ENCODE measurements around the gene GIMAP7.
"Not testable (repeated sequence)": the region's sequence is repeated elsewhere in the genome, so short reads cannot be mapped to it uniquely, and the experiment has no call there.

GIMAP7 gene

DNA sequence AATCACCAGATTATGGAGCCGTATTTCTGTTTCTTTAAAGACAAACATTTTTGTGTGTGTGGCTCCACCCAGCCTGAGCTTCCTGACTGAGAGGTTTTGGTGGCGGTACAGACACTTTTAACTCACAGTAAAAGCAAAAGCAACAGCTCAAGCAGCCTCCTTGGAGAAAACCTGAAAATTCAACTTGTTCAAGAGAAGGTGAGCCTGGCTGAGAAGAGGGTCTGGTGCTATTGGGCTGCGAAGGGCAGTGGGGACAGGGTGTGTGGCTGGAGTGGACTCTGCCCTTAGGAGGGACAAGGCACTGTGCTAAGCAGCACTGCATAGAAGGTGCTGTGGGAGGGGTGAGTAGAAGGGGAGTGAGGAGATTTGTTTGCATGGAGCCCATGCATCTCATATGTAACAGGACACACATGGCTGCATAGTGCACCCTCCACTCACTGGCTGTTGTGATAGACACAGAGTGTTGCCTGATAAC is at the start of gene GIMAP7:
Gene GIMAP7 (plus strand): TSS at position 125 of the 475 bp plus-strand sequence. CDS start 5,103 bp downstream, outside the sequence.
- no peak for DNase-seq (ENCODE audit: low read depth, low spot score)

DNA sequence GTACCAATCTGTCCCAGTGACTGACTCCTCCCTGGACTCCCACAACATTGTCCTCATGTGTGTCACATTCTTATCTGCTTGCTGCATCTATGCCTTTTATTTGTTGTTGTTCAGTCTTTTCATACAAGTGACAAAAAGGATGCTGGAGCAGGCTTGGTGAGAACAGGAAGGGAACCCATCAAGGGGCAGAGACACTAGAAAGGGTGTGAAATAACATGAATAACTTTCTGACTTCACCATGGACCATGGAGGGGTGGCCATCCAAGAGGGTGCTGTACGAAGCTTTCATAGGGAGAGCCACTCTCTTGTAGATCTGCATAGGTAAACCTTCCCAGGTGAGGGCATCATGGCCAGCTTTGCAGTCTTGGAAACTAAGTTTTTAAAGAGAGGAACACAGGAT is 49.7 kb upstream of the GIMAP7 start:
- DNase-seq (ENCODE audit: low read depth, low spot score), result no peak

GRCh38 chr7:150465414-150465813 is 49.3 kb upstream of the GIMAP7 start:
- DNase-seq (ENCODE audit: low read depth, low spot score), result no peak

- DNase-seq (ENCODE audit: low read depth, low spot score), result no peak
Observed at GRCh38 chr7:150466477-150466876, 48.2 kb upstream of the GIMAP7 start.

- no peak for DNase-seq (ENCODE audit: low read depth, low spot score)
Observed at GRCh38 chr7:150468241-150468640, 46.4 kb upstream of the GIMAP7 start.

DNA sequence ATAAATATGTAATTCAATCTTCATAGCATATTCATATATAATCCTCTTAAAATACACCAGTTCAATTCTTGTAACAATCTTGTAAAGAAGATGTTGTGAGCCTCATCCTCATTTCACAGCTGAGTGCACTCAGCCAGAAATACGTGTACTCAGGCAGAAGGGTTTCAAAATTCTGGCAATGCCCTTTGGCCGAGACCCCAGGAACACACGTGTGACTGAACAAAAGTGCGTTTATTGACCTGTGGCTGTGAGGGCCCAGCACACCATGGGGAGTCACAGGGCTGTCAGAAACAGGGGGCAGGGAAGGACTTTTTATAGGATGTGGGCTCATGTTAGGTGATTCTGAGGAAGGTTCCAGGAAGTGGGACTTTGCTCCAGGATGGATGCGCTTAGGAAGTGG is 42.8 kb upstream of the GIMAP7 start:
- no peak for DNase-seq (ENCODE audit: low read depth, low spot score)

- DNase-seq (ENCODE audit: low read depth, low spot score), result no peak
Observed at GRCh38 chr7:150473902-150474301, 40.8 kb upstream of the GIMAP7 start.

DNA sequence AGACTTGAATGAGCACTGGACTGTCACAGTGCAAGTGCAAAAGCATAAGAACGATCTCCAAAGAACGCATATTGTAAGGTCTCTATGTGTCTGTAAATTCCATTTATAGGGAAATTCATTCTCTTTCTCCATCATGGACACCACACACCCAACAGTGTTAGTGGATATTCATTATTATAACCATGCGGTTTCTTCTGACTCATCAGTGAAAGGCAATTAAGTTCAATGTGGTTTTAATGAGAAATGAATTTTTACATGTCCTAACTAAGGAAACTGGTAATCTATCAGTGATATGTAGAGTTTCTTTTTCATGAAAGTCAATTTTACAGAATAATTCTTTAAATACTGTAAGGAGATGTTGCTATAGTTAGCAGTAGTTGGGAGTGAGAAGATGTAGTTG is 38.4 kb upstream of the GIMAP7 start:
- no peak for DNase-seq (ENCODE audit: low read depth, low spot score)

DNA sequence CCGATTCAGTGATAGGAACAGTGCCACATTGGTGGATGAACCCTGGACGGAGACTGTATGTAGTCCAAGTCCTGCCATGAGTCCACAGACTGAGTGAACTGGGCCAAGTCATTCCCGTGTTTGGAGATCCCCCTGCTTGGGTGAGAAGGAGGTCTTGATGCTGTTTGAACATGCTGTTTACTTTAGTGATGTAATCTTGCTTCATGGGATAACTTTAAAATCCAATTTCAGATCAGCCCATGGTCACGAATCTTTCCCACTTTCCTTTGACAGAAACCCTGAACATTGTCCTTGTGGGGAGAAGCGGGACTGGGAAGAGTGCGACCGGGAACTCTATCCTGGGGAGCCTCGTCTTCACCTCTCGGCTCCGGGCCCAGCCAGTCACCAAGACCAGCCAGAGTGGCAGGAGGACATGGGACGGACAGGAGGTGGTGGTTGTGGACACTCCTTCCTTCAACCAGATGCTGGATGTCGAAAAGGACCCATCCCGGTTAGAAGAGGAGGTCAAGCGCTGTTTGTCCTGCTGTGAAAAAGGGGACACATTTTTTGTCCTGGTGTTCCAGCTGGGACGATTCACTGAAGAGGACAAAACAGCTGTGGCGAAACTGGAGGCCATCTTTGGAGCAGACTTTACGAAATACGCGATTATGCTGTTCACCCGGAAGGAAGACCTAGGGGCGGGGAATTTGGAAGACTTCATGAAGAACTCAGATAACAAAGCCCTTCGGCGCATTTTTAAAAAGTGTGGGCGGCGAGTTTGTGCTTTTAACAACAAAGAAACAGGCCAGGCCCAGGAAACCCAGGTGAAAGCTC is 37.6 kb upstream of the GIMAP7 start:
- peak; percentile 3 for DNase-seq (ENCODE audit: low read depth, low spot score)

- no peak for DNase-seq (ENCODE audit: low read depth, low spot score)
Observed at GRCh38 chr7:150479023-150479716, 35.5 kb upstream of the GIMAP7 start.

DNA sequence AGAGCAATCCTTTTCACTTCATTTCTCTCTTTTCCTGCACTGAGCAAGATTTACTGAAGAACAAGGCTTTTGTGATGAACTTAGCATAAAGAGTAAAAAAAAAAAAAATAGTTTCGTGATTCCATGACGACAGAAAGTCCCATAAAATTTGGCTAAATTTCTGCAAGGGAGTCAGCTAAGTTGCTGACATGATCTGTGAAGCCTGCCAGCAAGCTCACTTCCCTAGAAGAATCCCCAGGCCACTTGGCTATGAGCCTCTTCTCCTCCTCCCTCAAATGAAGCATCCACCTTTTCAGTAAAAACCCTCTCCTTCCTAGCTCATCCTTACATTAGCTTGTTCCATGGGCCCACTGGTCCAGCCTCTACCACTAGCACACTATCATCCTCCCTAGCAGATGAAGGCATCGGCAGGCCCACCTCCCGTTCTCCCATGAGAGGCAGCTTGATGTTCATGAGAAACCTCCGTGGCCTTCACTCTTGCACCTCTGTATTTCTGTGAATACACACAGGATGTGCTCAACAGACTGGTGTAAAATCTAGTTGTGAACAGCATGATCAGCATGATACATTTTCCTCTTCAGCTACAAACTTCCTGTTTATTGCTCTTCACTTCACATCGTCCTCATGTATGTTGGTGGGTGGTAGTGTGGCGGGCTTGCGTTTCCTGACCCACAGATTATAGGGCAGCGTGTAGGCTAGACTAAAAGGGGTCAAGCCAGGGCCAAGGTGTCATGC is 33.3 kb upstream of the GIMAP7 start:
- no peak for DNase-seq (ENCODE audit: low read depth, low spot score)

GRCh38 chr7:150481922-150482321 is 32.8 kb upstream of the GIMAP7 start:
- DNase-seq (ENCODE audit: low read depth, low spot score), result no peak

GRCh38 chr7:150483514-150483913 is 31.2 kb upstream of the GIMAP7 start:
- not testable (repeated sequence) for DNase-seq (ENCODE audit: low read depth, low spot score)

DNA sequence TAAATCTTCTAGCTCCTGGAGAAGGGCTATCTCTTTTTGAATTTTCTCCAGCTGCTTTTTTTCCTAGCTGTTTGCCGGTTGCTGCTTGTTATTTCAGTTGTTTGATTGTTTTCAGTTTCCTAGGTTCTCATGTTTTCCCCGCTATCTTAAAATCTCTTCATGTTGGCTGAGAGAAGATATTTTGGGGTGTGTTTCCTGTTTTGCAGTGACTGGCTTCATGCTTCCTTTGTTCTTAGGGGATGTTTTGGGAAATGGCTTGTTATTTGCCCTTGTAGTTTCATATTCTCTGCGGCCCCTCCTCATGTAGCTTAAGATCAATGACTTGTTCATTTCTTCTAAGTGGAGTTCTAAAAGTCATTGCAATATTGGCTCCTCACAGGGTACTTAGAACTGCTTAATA is 30.6 kb upstream of the GIMAP7 start:
- not testable (repeated sequence) for DNase-seq (ENCODE audit: low read depth, low spot score)

- DNase-seq (ENCODE audit: low read depth, low spot score), result no peak
Observed at GRCh38 chr7:150487625-150488024, 27.0 kb upstream of the GIMAP7 start.

- no peak for DNase-seq (ENCODE audit: low read depth, low spot score)
Observed at GRCh38 chr7:150489782-150490181, 24.9 kb upstream of the GIMAP7 start.

DNA sequence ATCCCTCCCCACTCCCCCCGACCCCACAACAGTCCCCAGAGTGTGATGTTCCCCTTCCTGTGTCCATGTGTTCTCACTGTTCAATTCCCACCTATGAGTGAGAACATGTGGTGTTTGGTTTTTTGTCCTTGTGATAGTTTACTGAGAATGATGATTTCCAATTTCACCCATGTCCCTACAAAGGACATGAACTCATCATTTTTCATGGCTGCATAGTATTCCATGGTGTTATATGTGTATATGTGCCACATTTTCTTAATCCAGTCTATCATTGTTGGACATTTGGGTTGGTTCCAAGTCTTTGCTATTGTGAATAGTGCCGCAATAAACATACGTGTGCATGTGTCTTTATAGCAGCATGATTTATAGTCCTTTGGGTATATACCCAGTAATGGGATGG is 21.2 kb upstream of the GIMAP7 start:
- DNase-seq (ENCODE audit: low read depth, low spot score), result not testable (repeated sequence)

DNA sequence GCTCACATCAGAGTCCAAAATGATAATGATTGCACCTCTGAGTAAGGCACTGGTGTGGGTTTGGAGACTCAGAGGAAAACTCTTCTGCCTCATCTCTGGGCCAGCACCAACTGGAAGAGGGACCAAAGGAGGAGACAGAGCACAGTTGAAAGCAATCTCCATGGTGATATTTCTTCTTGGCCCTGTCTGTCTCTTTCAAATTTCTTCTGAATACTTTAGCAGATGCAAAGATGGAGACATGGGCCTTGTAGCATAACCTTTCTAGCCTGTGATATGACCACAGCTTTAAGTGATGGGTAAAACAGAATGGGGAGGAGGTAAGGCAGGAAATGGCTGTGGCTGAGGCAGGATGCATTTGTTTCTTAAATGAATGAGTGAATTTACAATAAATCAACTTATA is 12.2 kb upstream of the GIMAP7 start:
- DNase-seq (ENCODE audit: low read depth, low spot score), result no peak

- DNase-seq (ENCODE audit: low read depth, low spot score), result no peak
Observed at GRCh38 chr7:150503155-150503554, 11.5 kb upstream of the GIMAP7 start.

DNA sequence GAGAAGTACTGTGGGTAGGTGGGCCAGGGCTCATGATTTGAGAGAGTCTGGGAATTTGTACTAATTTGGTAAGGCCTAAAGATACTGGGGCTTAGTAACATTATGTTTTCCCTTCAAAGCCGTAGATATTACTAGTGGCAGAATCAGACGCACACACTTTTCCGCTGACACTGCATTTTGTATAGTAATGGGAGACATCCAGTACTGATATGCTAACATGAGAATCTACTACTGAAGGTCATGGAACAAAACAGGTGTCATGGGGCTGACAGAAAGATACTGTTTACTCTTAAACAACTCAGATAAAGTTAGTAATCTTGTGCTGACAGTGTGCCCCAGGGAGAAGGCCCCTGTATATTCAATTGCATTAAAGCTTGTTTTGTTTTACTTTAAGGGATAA is 11.1 kb upstream of the GIMAP7 start:
- DNase-seq (ENCODE audit: low read depth, low spot score), result no peak

GRCh38 chr7:150507947-150508602 is 6.6 kb upstream of the GIMAP7 start:
- no peak for DNase-seq (ENCODE audit: low read depth, low spot score)

- DNase-seq (ENCODE audit: low read depth, low spot score), result no peak
Observed at GRCh38 chr7:150511048-150511447, 3.6 kb upstream of the GIMAP7 start.

Data from ELF-1 (cell line).